ENCODE results near the gene DSCAML1.

DNA sequence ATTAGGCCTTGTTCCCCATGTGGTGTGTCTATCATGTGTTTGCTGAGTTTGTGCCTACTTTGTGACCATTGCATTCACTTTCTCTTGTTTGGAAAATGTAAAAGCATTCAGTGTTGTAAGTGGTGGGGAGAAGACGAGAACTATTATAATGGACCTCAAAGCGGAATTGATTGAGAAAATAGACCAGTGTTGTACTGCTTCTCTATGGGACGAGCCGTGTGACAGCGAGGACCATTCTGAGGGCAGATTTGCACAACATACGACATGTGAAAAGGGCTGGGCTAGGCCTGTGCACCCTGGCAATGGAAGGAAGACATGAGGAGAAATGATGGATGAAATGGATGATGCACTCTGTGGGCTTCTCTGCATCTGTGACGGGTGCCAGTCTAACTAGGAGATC is 233.5 kb downstream of the DSCAML1 start:
- TF ChIP-seq CTCF (IDR thresholded peaks at IDR 0.05): no peak
- no peak for TF ChIP-seq POLR2A (IDR thresholded peaks at IDR 0.05)

Data from tibial nerve (tissue), 3 donors.